DMS 273 (cell line): Measurements from ENCODE around the gene FKBP9.

ENCODE experiments used
- DNase-seq: peaks from one replicate; lab custom pipeline; 2025; ENCODE audit not compliant: unreplicated experiment; lab: John Stamatoyannopoulos, UW

FKBP9 gene

GRCh38 chr7:33054261-33054964 lies 97.2 kb downstream of the FKBP9 start:
- DNase-seq = no peak

- DNase-seq = no peak
Measured at GRCh38 chr7:33055158-33055557, 97.9 kb downstream of the FKBP9 start.
